Measurements from ENCODE around the gene PCNX2. TPM values are rescaled to one million over a fixed set of nuclear protein-coding genes. Genes with fewer than 3 reads are reported as not detected.

PCNX2 gene
- polyA plus RNA-seq, 1 donor (not counting 4 experiments of a cell fraction or from before 2014, with no cell fraction given) = 18.0 TPM

- Histone ChIP-seq H3K4me2 (ENCODE audit: control insufficient read depth, extremely low read depth, insufficient read depth, low read depth, low read length) (no peak overlapping the region), H4K20me1 (ENCODE audit: control insufficient read depth, extremely low read depth, insufficient read depth, low read length) (no peaks in the 10 kb centered on the region), H3K79me2 (ENCODE audit: control insufficient read depth, insufficient read depth, low read length) (peaks cover 2% of the 10 kb centered on the region), H3K9me3 (ENCODE audit: control insufficient read depth, low read depth, low read length) (no peaks in the 10 kb centered on the region), H2AFZ (ENCODE audit: control insufficient read depth, low read length) (no peak overlapping the region), H3K36me3 (ENCODE audit: control insufficient read depth in 2 of 2, extremely low read depth in 1 of 2, insufficient read depth in 2 of 2, low read length in 2 of 2) (no peaks in the 10 kb centered on the region), H3K27ac (ENCODE audit: control insufficient read depth, insufficient read depth, low read length) (no peak overlapping the region), H3K9ac (ENCODE audit: control insufficient read depth, extremely low read depth, insufficient read depth, low read length) (no peak overlapping the region), H3K27me3 (ENCODE audit: control insufficient read depth, extremely low read depth, insufficient read depth, low read length) (no peaks in the 10 kb centered on the region), H3K4me3 (ENCODE audit: control insufficient read depth in 2 of 3, extremely low read depth in 1 of 3, insufficient read depth in 2 of 3, low read depth in 1 of 3, low read length in 3 of 3) (no peak overlapping the region), H3K4me1 (ENCODE audit: control insufficient read depth, extremely low read depth, insufficient read depth, low read length) (no peaks in the 10 kb centered on the region), H3K9me1 (ENCODE audit: control insufficient read depth, extremely low read depth, insufficient read depth, low read length) (no peaks in the 10 kb centered on the region)
- dilution Hi-C loops (cut with MboI; ENCODE audit: extremely low pct_ligation_motif_present, low sequenced_read_pairs) = no loop called here
- FAIRE-seq (no peak), DNase-seq (ENCODE audit: low read depth, low spot score) (no peak)
- TF ChIP-seq EZH2 (IDR thresholded peaks at IDR 0.05; ENCODE audit: low read length) = no peak
- no peak for TF ChIP-seq CTCF (optimal IDR thresholded peaks at IDR 0.05 in 1 of 3, IDR thresholded peaks at IDR 0.05 in 1 of 3, conservative IDR thresholded peaks at IDR 0.05 in 1 of 3; ENCODE audit: extremely low read depth in 1 of 3, insufficient read depth in 2 of 3, low read length in 3 of 3)
Measured at GRCh38 chr1:233342086-233342485, 46.6 kb upstream of the PCNX2 start.

GRCh38 chr1:233340966-233341516 is 45.5 kb upstream of the PCNX2 start:
- no peak overlapping the region for H3K4me2 ChIP-seq (ENCODE audit: control insufficient read depth, extremely low read depth, insufficient read depth, low read depth, low read length)
- no peak overlapping the region for H3K4me3 ChIP-seq (ENCODE audit: control insufficient read depth in 2 of 3, extremely low read depth in 1 of 3, insufficient read depth in 2 of 3, low read depth in 1 of 3, low read length in 3 of 3)
- H3K36me3 ChIP-seq (ENCODE audit: control insufficient read depth in 2 of 2, extremely low read depth in 1 of 2, insufficient read depth in 2 of 2, low read length in 2 of 2) = no peaks in the 10 kb centered on the region
- H3K4me1 ChIP-seq (ENCODE audit: control insufficient read depth, extremely low read depth, insufficient read depth, low read length) = no peaks in the 10 kb centered on the region
- DNase-seq (ENCODE audit: low read depth, low spot score) (no peak), FAIRE-seq (no peak)
- H3K79me2 ChIP-seq (ENCODE audit: control insufficient read depth, insufficient read depth, low read length) = peaks cover 6% of the 10 kb centered on the region
- H2AFZ ChIP-seq (ENCODE audit: control insufficient read depth, low read length) = no peak overlapping the region
- dilution Hi-C loops (cut with MboI; ENCODE audit: extremely low pct_ligation_motif_present, low sequenced_read_pairs) = no loop called here
- no peak overlapping the region for H3K9ac ChIP-seq (ENCODE audit: control insufficient read depth, extremely low read depth, insufficient read depth, low read length)
- no peak overlapping the region for H3K27ac ChIP-seq (ENCODE audit: control insufficient read depth, insufficient read depth, low read length)
- H3K27me3 ChIP-seq (ENCODE audit: control insufficient read depth, extremely low read depth, insufficient read depth, low read length) = no peaks in the 10 kb centered on the region
- TF ChIP-seq EZH2 (IDR thresholded peaks at IDR 0.05; ENCODE audit: low read length) = no peak
- TF ChIP-seq CTCF (optimal IDR thresholded peaks at IDR 0.05 in 1 of 3, IDR thresholded peaks at IDR 0.05 in 1 of 3, conservative IDR thresholded peaks at IDR 0.05 in 1 of 3; ENCODE audit: extremely low read depth in 1 of 3, insufficient read depth in 2 of 3, low read length in 3 of 3) = no peak
- no peaks in the 10 kb centered on the region for H3K9me3 ChIP-seq (ENCODE audit: control insufficient read depth, low read depth, low read length)
- H3K9me1 ChIP-seq (ENCODE audit: control insufficient read depth, extremely low read depth, insufficient read depth, low read length) = no peaks in the 10 kb centered on the region
- H4K20me1 ChIP-seq (ENCODE audit: control insufficient read depth, extremely low read depth, insufficient read depth, low read length) = no peaks in the 10 kb centered on the region
